CD4-positive, CD25-positive, alpha-beta regulatory T cell (primary cell): ENCODE measurements around the gene CSTF3. TPM values are rescaled to one million over a fixed set of nuclear protein-coding genes. Genes with fewer than 3 reads are reported as not detected.

Experiments used
- ATAC-seq, 2 donors: fragments of 150-1000 bp; cut with Tn5 transposase; one replicate each; pipeline ENCODE4 v1.10.0; 2021; ENCODE audit warnings: low read depth in 2 of 2, moderate number of reproducible peaks in 2 of 2, moderate library complexity in 1 of 2
- DNase-seq, 3 donors: peaks; one replicate each; pipeline versions ENCODE4 v3.0.0 to v3.0.0-alpha.2; 2012 to 2022; ENCODE audit warnings: mixed read lengths in 1 of 3
- H3K27ac ChIP-seq: one replicate; pipeline ENCODE4 v1.7.0; 2013; ENCODE audit warnings: mild to moderate bottlenecking, low read length; ENCODE audit not compliant: insufficient read depth, poor library complexity, severe bottlenecking
- H3K27me3 ChIP-seq: one replicate; pipeline ENCODE4 v1.7.0; 2013; ENCODE audit warnings: low read length; ENCODE audit not compliant: control insufficient read depth, insufficient read depth
- H3K36me3 ChIP-seq: one replicate; pipeline ENCODE4 v1.7.0; 2013; ENCODE audit warnings: mild to moderate bottlenecking, low read length, moderate library complexity; ENCODE audit not compliant: control insufficient read depth, insufficient read depth
- H3K4me1 ChIP-seq: 2 replicates; pipeline ENCODE4 v1.7.0; 2013; ENCODE audit warnings: mild to moderate bottlenecking, low read length; ENCODE audit not compliant: insufficient read depth, control insufficient read depth, poor library complexity, severe bottlenecking
- H3K4me3 ChIP-seq: one replicate; pipeline ENCODE4 v1.7.0; 2013; ENCODE audit warnings: low read depth, mild to moderate bottlenecking, low read length, moderate library complexity
- H3K9me3 ChIP-seq, 2 experiments: 1 replicate in 1 of 2; 2 replicates in 1 of 2; pipeline ENCODE4 v1.7.0; 2013; ENCODE audit warnings: low read length in 2 of 2, mild to moderate bottlenecking in 1 of 2, moderate library complexity in 1 of 2; ENCODE audit not compliant: control insufficient read depth in 2 of 2
- H3K27ac Mint-ChIP-seq, 3 donors: one replicate each; pipeline ENCODE4 v1.8.0; 2020 to 2022; ENCODE audit warnings: mild to moderate bottlenecking in 3 of 3, mixed read lengths in 3 of 3, moderate library complexity in 2 of 3
- H3K27me3 Mint-ChIP-seq: one replicate; pipeline ENCODE4 v1.8.0; 2022; ENCODE audit warnings: mild to moderate bottlenecking, mixed read lengths
- H3K36me3 Mint-ChIP-seq: one replicate; pipeline ENCODE4 v1.8.0; 2020; ENCODE audit warnings: mixed read lengths
- H3K4me1 Mint-ChIP-seq, 4 donors: one replicate each; pipeline ENCODE4 v1.8.0; 2020 to 2022; ENCODE audit warnings: mixed read lengths in 4 of 4, mild to moderate bottlenecking in 1 of 4
- H3K4me3 Mint-ChIP-seq, 4 donors: one replicate each; pipeline ENCODE4 v1.8.0; 2020 to 2022; ENCODE audit warnings: mild to moderate bottlenecking in 4 of 4, mixed read lengths in 4 of 4, moderate library complexity in 3 of 4
- H3K9me3 Mint-ChIP-seq, 7 donors: one replicate each; pipeline ENCODE4 v1.8.0; 2020 to 2022; ENCODE audit warnings: mixed read lengths in 7 of 7, mild to moderate bottlenecking in 3 of 7, moderate library complexity in 2 of 7
- polyA plus RNA-seq, 4 donors: library from polyadenylated mRNA; unstranded; fragments of 300-500 nt; fragmentation: Illumina TruSeq; gene quantifications; one replicate each; pipeline ENCODE4 v1.2.3, GENCODE V29; 2021
- total RNA-seq: library from RNA; stranded (reverse); gene quantifications from one replicate; pipeline ENCODE4 v1.2.3, GENCODE V29; 2022

CSTF3 gene
- total and polyA plus RNA-seq, 5 donors from 2014 or later = 14.3 to 21.4 (median 16.5) TPM

DNA sequence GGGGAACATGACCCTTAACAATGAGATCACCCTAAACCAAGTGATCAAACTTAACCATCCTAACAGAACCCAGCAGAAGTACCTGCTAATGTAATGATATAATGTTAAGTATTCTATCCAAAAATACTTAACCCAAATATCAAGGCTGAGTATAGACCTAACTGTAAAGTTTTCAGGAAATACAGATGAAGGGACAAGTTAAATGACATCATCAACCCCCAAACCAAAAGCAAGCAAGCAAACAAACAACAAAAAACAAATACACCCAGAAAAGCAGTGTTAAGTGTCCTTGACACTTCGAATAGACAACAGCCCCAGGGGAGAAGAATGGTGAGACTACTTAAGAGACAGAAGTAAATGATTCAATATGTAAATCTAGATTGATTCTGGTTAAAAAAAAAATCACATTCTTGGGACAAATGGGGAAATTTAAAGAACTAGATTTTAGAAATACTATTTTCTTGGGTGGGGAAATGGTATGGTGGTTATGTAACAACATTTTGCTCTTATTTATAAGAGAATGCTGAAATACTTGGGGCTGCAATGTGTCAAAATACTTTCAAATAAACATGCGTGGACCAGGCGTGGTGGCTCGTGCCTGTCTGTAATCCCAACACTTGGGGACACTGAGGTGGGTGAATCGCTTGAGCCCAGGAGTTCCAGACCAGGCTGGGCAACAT, 2.5 kb downstream of the CSTF3 start:
- peak overlapping the region; percentile 86 to 100 (median 98) for H3K4me3 Mint-ChIP-seq
- no peaks in the 10 kb centered on the region for H3K27me3 ChIP-seq
- H3K4me1 ChIP-seq = peaks cover 44% of the 10 kb centered on the region
- DNase-seq = no peak
- peak overlapping the region; percentile 65 for H3K4me3 ChIP-seq
- H3K4me1 Mint-ChIP-seq = peaks cover 37 to 74% (median 62%) of the 10 kb centered on the region in 4 donors
- no peak overlapping the region for H3K27ac ChIP-seq
- H3K9me3 Mint-ChIP-seq = no peaks in the 10 kb centered on the region
- no peaks in the 10 kb centered on the region for H3K27me3 Mint-ChIP-seq
- no peaks in the 10 kb centered on the region for H3K9me3 ChIP-seq
- no peak for ATAC-seq
- peaks cover 30% of the 10 kb centered on the region for H3K36me3 Mint-ChIP-seq
- H3K36me3 ChIP-seq = no peaks in the 10 kb centered on the region
- peak overlapping the region in 2 of 3 donors; percentile 1 to 47 for H3K27ac Mint-ChIP-seq

- H3K27ac Mint-ChIP-seq = peak overlapping the region in 1 of 3 donors; percentile 1
- no peaks in the 10 kb centered on the region for H3K9me3 ChIP-seq
- H3K27me3 ChIP-seq = no peaks in the 10 kb centered on the region
- ATAC-seq (no peak), DNase-seq (no peak)
- peak overlapping the region; percentile 65 for H3K4me3 ChIP-seq
- H3K36me3 Mint-ChIP-seq = peaks cover 32% of the 10 kb centered on the region
- H3K4me1 Mint-ChIP-seq = peaks cover 32 to 76% (median 64%) of the 10 kb centered on the region in 4 donors
- no peak overlapping the region for H3K27ac ChIP-seq
- H3K4me3 Mint-ChIP-seq = peak overlapping the region; percentile 50 to 100 (median 92)
- H3K27me3 Mint-ChIP-seq = no peaks in the 10 kb centered on the region
- peaks cover 0 to 1% (median 0%) of the 10 kb centered on the region in 7 donors for H3K9me3 Mint-ChIP-seq
- H3K4me1 ChIP-seq = peaks cover 44% of the 10 kb centered on the region
- peaks cover 3% of the 10 kb centered on the region for H3K36me3 ChIP-seq
Measured at GRCh38 chr11:33157103-33158027, 3.9 kb downstream of the CSTF3 start.

- Histone ChIP-seq H3K27ac (no peak overlapping the region), H3K4me1 (peaks cover 1% of the 10 kb centered on the region), H3K27me3 (no peaks in the 10 kb centered on the region), H3K4me3 (no peak overlapping the region), H3K36me3 (peaks cover 8% of the 10 kb centered on the region), H3K9me3 (no peaks in the 10 kb centered on the region)
- peaks cover 0 to 1% (median 0%) of the 10 kb centered on the region in 7 donors for H3K9me3 Mint-ChIP-seq
- DNase-seq = no peak
- H3K4me1 Mint-ChIP-seq = peaks cover 9 to 59% (median 41%) of the 10 kb centered on the region in 4 donors
- ATAC-seq = no peak
- H3K27ac Mint-ChIP-seq = no peak overlapping the region
- no peaks in the 10 kb centered on the region for H3K27me3 Mint-ChIP-seq
- peak overlapping the region in 1 of 4 donors; percentile 43 for H3K4me3 Mint-ChIP-seq
- H3K36me3 Mint-ChIP-seq = peaks cover 24% of the 10 kb centered on the region
Measured at GRCh38 chr11:33151399-33151798, 9.9 kb downstream of the CSTF3 start.

DNA sequence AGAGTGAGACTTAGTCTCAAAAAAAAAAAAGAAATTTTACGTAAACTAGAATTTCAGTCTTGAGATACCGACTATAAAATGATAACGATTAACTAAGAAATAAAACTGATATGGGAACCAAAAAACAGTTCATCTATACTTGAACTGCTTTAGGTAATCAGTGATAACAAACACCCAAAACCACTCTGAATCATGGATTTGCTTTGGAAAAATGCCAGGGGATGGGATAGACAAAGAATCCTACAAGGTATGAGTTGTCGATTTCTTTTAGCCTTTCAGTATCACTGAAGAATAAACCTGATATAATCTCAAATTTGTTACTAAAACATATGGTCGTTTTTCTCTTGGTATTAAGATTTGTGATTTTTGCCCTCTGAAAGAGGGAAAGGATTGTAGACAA, 13.7 kb downstream of the CSTF3 start:
- peaks cover 15 to 49% (median 32%) of the 10 kb centered on the region in 4 donors for H3K4me1 Mint-ChIP-seq
- H3K4me3 ChIP-seq = no peak overlapping the region
- peaks cover 9% of the 10 kb centered on the region for H3K36me3 Mint-ChIP-seq
- no peak for ATAC-seq
- H3K27ac ChIP-seq = no peak overlapping the region
- DNase-seq = no peak
- no peak overlapping the region for H3K4me3 Mint-ChIP-seq
- no peaks in the 10 kb centered on the region for H3K27me3 Mint-ChIP-seq
- no peaks in the 10 kb centered on the region for H3K9me3 ChIP-seq
- H3K27me3 ChIP-seq = no peaks in the 10 kb centered on the region
- H3K4me1 ChIP-seq = peaks cover 3% of the 10 kb centered on the region
- no peaks in the 10 kb centered on the region for H3K9me3 Mint-ChIP-seq
- H3K27ac Mint-ChIP-seq = peak overlapping the region in 2 of 3 donors; percentile 36 to 52
- H3K36me3 ChIP-seq = peaks cover 4% of the 10 kb centered on the region

- no peaks in the 10 kb centered on the region for H3K9me3 ChIP-seq
- peaks cover 6% of the 10 kb centered on the region for H3K36me3 Mint-ChIP-seq
- H3K27ac Mint-ChIP-seq = no peak overlapping the region
- H3K9me3 Mint-ChIP-seq = no peaks in the 10 kb centered on the region
- H3K4me3 ChIP-seq = no peak overlapping the region
- no peaks in the 10 kb centered on the region for H3K27me3 Mint-ChIP-seq
- H3K36me3 ChIP-seq = peaks cover 20% of the 10 kb centered on the region
- H3K4me3 Mint-ChIP-seq = no peak overlapping the region
- DNase-seq = no peak
- ATAC-seq = no peak
- no peak overlapping the region for H3K27ac ChIP-seq
- H3K27me3 ChIP-seq = no peaks in the 10 kb centered on the region
- peaks cover 13 to 24% (median 18%) of the 10 kb centered on the region in 4 donors for H3K4me1 Mint-ChIP-seq
- H3K4me1 ChIP-seq = peaks cover 14% of the 10 kb centered on the region
Measured at GRCh38 chr11:33135768-33136443, 25.4 kb downstream of the CSTF3 start.

DNA sequence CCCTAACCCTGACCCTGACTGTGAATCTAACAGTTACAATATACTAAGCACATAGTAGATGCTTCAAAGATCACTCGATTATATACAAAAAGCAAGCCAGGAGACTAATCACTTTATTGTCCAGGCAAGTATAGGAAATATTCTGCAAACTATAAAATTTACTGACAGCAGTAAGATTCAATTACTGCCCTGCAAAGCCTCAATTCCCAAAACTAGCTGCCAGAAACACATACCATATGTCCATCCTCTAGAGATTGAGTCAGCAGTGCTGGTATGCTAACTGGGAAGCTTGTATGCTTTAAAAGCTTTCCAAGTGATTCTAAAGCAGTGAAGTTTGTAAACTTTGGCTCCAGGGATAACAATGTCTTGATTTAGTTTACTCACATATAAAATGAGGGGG, 26.1 kb downstream of the CSTF3 start:
- Histone ChIP-seq H3K27me3 (no peaks in the 10 kb centered on the region), H3K27ac (no peak overlapping the region), H3K36me3 (peaks cover 13% of the 10 kb centered on the region), H3K4me3 (no peak overlapping the region), H3K9me3 (no peaks in the 10 kb centered on the region), H3K4me1 (peaks cover 14% of the 10 kb centered on the region)
- no peaks in the 10 kb centered on the region for H3K9me3 Mint-ChIP-seq
- H3K27ac Mint-ChIP-seq = no peak overlapping the region
- ATAC-seq (no peak), DNase-seq (no peak)
- peaks cover 3% of the 10 kb centered on the region for H3K36me3 Mint-ChIP-seq
- no peak overlapping the region for H3K4me3 Mint-ChIP-seq
- H3K27me3 Mint-ChIP-seq = no peaks in the 10 kb centered on the region
- peaks cover 13 to 22% (median 18%) of the 10 kb centered on the region in 4 donors for H3K4me1 Mint-ChIP-seq

GRCh38 chr11:33134276-33134675, 27.0 kb downstream of the CSTF3 start:
- no peaks in the 10 kb centered on the region for H3K36me3 Mint-ChIP-seq
- H3K9me3 ChIP-seq = no peaks in the 10 kb centered on the region
- H3K27ac ChIP-seq = no peak overlapping the region
- H3K27ac Mint-ChIP-seq = no peak overlapping the region
- peaks cover 14% of the 10 kb centered on the region for H3K4me1 ChIP-seq
- H3K27me3 Mint-ChIP-seq = no peaks in the 10 kb centered on the region
- no peaks in the 10 kb centered on the region for H3K27me3 ChIP-seq
- no peak for DNase-seq
- H3K4me1 Mint-ChIP-seq = peaks cover 10 to 21% (median 15%) of the 10 kb centered on the region in 4 donors
- no peak overlapping the region for H3K4me3 Mint-ChIP-seq
- no peak for ATAC-seq
- H3K9me3 Mint-ChIP-seq = no peaks in the 10 kb centered on the region
- no peak overlapping the region for H3K4me3 ChIP-seq
- H3K36me3 ChIP-seq = peaks cover 4% of the 10 kb centered on the region
